OCI-LY3 (cell line): Measurements from ENCODE around the gene UST.

ENCODE experiments used
- EZH2phosphoT487 ChIP-seq: fragments of 200-600 bp; shearing (Covaris generic); IDR thresholded peaks from 2 replicates; pipeline ENCODE4 v1.6.1; 2018; ENCODE audit warnings: antibody characterized with exemption, mixed run types, low read depth
- TF ChIP-seq, protein P1 (sequence below): fragments of 200-600, 300-600 bp; sonication (generic); IDR thresholded peaks from 2 replicates; pipeline ENCODE4 v1.5.1; 2014; ENCODE audit warnings: antibody characterized with exemption, low read length, low read depth

DNA sequence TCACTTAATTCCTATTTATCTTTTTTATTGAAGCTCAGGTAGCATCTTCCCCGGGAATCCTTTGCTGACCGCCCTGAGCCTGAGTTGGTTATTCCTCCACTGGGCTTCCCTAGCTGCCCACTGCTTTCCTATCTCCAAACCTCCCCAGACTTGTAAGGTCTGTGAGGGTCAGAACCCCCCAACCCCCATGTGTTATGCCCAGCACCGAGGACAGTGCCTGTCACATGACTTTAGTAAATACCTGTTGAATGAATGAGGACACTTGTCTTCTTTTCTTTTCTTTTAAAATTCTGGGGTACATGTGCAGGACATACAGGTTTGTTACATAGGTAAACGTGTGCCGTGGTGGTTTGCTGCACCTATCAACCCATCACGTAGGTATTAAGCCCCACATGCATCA is 105.9 kb downstream of the UST start:
- TF ChIP-seq, protein P1, sequence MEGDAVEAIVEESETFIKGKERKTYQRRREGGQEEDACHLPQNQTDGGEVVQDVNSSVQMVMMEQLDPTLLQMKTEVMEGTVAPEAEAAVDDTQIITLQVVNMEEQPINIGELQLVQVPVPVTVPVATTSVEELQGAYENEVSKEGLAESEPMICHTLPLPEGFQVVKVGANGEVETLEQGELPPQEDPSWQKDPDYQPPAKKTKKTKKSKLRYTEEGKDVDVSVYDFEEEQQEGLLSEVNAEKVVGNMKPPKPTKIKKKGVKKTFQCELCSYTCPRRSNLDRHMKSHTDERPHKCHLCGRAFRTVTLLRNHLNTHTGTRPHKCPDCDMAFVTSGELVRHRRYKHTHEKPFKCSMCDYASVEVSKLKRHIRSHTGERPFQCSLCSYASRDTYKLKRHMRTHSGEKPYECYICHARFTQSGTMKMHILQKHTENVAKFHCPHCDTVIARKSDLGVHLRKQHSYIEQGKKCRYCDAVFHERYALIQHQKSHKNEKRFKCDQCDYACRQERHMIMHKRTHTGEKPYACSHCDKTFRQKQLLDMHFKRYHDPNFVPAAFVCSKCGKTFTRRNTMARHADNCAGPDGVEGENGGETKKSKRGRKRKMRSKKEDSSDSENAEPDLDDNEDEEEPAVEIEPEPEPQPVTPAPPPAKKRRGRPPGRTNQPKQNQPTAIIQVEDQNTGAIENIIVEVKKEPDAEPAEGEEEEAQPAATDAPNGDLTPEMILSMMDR, result no peak
- no peak for TF ChIP-seq EZH2phosphoT487
